Astrocyte of the spinal cord (primary cell): ENCODE results near the gene GPD2.
"Not testable (repeated sequence)": the region's sequence is repeated elsewhere in the genome, so short reads cannot be mapped to it uniquely, and the experiment has no call there.

ENCODE experiments used
- DNase-seq: peaks from one replicate; pipeline ENCODE4 v3.0.0; 2011; ENCODE audit warnings: low read depth, low spot score
- H3K4me3 ChIP-seq: 2 replicates; pipeline ENCODE4 v1.5.1; 2011; ENCODE audit warnings: low read depth, mild to moderate bottlenecking, low read length, moderate library complexity
- in situ Hi-C: cut with HindIII; loops from 2 replicates; pipeline ENCODE4 v1.10.0; 2017; ENCODE audit warnings: low sequenced_read_pairs
- TF ChIP-seq, protein P1 (sequence below): IDR thresholded peaks from 2 replicates; pipeline ENCODE4 v1.5.1; 2012; ENCODE audit warnings: low read depth, mild to moderate bottlenecking, low read length, inconsistent platforms

The GPD2 gene

DNA sequence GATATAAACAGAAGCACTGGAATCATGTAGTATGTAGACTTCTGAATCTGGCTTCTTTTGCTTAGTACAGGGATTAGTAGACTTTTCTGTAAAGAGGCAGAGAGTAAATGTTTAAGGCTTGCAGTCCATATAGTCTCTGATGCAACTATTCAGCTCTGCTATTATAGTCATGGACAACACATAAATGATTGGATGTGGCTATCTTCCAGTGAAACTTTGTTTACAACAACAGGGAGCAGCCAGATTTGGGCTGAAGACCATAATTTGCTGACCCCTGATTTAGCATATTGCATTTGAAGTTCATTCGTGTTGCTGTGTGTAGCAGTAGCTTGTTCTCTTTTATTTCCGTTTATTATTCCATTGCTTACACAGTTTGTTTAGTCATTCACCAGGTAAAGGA, 55.0 kb downstream of the GPD2 start:
- TF ChIP-seq, protein P1, sequence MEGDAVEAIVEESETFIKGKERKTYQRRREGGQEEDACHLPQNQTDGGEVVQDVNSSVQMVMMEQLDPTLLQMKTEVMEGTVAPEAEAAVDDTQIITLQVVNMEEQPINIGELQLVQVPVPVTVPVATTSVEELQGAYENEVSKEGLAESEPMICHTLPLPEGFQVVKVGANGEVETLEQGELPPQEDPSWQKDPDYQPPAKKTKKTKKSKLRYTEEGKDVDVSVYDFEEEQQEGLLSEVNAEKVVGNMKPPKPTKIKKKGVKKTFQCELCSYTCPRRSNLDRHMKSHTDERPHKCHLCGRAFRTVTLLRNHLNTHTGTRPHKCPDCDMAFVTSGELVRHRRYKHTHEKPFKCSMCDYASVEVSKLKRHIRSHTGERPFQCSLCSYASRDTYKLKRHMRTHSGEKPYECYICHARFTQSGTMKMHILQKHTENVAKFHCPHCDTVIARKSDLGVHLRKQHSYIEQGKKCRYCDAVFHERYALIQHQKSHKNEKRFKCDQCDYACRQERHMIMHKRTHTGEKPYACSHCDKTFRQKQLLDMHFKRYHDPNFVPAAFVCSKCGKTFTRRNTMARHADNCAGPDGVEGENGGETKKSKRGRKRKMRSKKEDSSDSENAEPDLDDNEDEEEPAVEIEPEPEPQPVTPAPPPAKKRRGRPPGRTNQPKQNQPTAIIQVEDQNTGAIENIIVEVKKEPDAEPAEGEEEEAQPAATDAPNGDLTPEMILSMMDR, result no peak
- in situ Hi-C loops, result no loop called here
- H3K4me3 ChIP-seq, result no peak overlapping the region
- DNase-seq, result no peak

GRCh38 chr2:156492979-156493378, 56.8 kb downstream of the GPD2 start:
- in situ Hi-C loops, result no loop called here
- DNase-seq, result no peak
- TF ChIP-seq, protein P1, result no peak
- H3K4me3 ChIP-seq, result no peak overlapping the region

DNA sequence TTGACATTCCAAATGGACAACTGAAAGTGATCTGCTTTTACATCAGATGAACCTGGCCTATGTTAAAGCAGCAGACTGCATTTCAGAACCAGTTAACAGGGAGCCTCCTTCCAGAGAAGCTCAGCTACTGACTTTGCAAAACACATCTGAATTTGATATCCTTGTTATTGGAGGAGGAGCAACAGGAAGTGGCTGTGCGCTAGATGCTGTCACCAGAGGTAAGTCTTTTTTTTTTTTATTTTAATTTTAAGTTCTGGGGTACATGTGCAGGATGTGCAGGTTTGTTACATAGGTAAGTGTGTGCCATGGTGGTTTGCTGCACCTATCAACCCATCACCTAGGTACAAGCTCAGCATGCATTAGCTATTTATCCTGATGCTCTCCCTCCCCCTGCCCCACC, 59.8 kb downstream of the GPD2 start:
- in situ Hi-C loops, DNase-seq, H3K4me3 ChIP-seq: not testable (repeated sequence)

DNA sequence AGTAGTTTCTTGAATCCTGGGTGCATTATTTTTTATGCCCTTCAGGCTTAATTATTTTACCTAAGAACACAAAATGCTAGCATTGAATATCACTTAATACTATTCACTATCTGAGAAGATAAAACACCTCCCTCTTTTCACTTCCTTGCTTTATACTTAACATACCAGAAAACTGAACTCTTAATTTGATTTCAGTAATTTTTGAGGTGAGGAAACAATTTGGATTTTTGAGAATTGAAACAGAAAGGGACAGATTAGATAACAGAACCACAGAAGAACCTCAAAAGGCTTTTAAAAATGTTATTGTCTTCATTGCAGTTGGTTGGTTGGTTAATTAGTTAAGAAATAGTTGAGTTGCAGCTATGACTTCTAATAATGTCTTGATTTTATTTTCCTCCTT, 69.5 kb downstream of the GPD2 start:
- in situ Hi-C loops, result no loop called here
- DNase-seq, result no peak
- TF ChIP-seq, protein P1, result no peak
- H3K4me3 ChIP-seq, result no peak overlapping the region

DNA sequence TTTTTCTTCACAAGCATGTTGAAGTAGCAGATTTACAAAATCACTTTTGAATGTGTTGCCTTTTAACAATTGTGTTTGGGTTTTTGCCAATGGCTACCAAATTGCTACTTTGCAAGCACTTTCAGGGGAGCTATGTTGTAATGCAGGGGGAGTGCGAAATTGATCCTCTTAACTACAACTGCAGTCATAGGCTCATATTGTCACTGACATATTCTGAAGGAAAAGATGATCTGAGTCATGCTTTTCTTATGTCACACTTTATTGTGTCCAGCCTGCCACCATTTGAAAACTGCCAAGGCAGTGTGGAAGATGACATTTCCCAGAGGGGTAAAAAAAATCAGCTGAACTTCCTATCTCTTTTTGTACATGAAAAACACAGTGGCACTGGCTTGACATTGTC, 74.9 kb downstream of the GPD2 start:
- in situ Hi-C loops, result no loop called here
- H3K4me3 ChIP-seq, result no peak overlapping the region
- no peak for DNase-seq
- TF ChIP-seq, protein P1, result no peak

DNA sequence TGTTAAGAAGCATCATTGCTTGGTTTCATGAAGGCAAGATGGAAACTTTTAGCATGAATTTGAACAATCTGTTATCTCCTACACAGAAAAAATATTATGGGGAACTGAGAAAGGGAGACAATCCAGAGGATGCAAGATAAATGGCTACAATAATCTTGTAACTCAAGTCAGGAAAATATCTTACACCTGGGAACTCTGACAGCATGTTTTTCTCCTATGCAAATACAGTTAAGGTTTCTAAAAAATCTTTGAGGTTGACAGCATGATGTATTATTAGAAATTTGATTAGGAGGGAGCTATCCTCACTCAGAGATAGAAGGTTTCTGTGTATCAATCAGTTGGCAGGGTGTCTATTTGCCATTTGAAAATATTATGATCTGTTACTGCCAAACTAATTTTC, 75.6 kb downstream of the GPD2 start:
- in situ Hi-C loops, result no loop called here
- no peak for DNase-seq
- no peak overlapping the region for H3K4me3 ChIP-seq
- TF ChIP-seq, protein P1, result no peak

- in situ Hi-C loops, result no loop called here
- no peak for DNase-seq
- TF ChIP-seq, protein P1, result no peak
- no peak overlapping the region for H3K4me3 ChIP-seq
Measured at GRCh38 chr2:156512451-156512850, 76.3 kb downstream of the GPD2 start.
